CD4-positive, alpha-beta memory T cell (primary cell): ENCODE measurements around the gene CENPK. TPM values are rescaled to one million over a fixed set of nuclear protein-coding genes. Genes with fewer than 3 reads are reported as not detected.
"Not testable (repeated sequence)": the region's sequence is repeated elsewhere in the genome, so short reads cannot be mapped to it uniquely, and the experiment has no call there.

Experiments used
- CTCF ChIA-PET: fragments of 350-600 bp; sonication (Branson Sonifier 250); formaldehyde crosslinking; loops from one replicate; lab custom pipeline; 2021; ENCODE audit warnings: inconsistent platforms; ENCODE audit not compliant: partially characterized antibody; lab: Charles Lee
- POLR2A ChIA-PET: fragments of 350-600 bp; sonication (Branson Sonifier 250); formaldehyde crosslinking; loops from one replicate; lab custom pipeline; 2021; ENCODE audit not compliant: partially characterized antibody; lab: Charles Lee
- DNase-seq, 5 donors: peaks; one replicate each; pipeline versions ENCODE4 v3.0.0 to v3.0.0-alpha.2; 2020 to 2022; ENCODE audit warnings: mixed read lengths in 1 of 5
- H3K27ac ChIP-seq: one replicate; pipeline ENCODE4 v1.7.0; 2013; ENCODE audit warnings: low read depth, low read length
- H3K27me3 ChIP-seq: 2 replicates; pipeline ENCODE4 v1.7.0; 2013; ENCODE audit warnings: mild to moderate bottlenecking, low read length, moderate library complexity; ENCODE audit not compliant: insufficient read depth
- H3K36me3 ChIP-seq: 2 replicates; pipeline ENCODE4 v1.7.0; 2013; ENCODE audit warnings: mild to moderate bottlenecking, low read length, moderate library complexity; ENCODE audit not compliant: insufficient read depth
- H3K4me1 ChIP-seq: 2 replicates; pipeline ENCODE4 v1.7.0; 2013; ENCODE audit warnings: mild to moderate bottlenecking, low read length, moderate library complexity; ENCODE audit not compliant: insufficient read depth
- H3K4me3 ChIP-seq, 2 donors: one replicate each; pipeline ENCODE4 v1.7.0; 2013; ENCODE audit warnings: low read length in 2 of 2, mild to moderate bottlenecking in 1 of 2
- H3K9me3 ChIP-seq, 2 donors: one replicate each; pipeline ENCODE4 v1.7.0; 2013; ENCODE audit warnings: low read length in 2 of 2, control low read depth in 1 of 2; ENCODE audit not compliant: control insufficient read depth in 1 of 2
- H3K27ac Mint-ChIP-seq, 7 donors: one replicate each; pipeline ENCODE4 v1.8.0; 2020 to 2021; ENCODE audit warnings: mixed read lengths in 7 of 7, mild to moderate bottlenecking in 6 of 7, inconsistent platforms in 3 of 7, moderate library complexity in 3 of 7
- H3K27me3 Mint-ChIP-seq, 2 donors: one replicate each; pipeline ENCODE4 v1.8.0; 2020 to 2021; ENCODE audit warnings: mixed read lengths in 2 of 2
- H3K36me3 Mint-ChIP-seq, 2 donors: one replicate each; pipeline ENCODE4 v1.8.0; 2020 to 2021; ENCODE audit warnings: mixed read lengths in 2 of 2, inconsistent platforms in 1 of 2, mild to moderate bottlenecking in 1 of 2
- H3K4me1 Mint-ChIP-seq, 4 donors: one replicate each; pipeline ENCODE4 v1.8.0; 2020 to 2021; ENCODE audit warnings: mixed read lengths in 4 of 4, mild to moderate bottlenecking in 1 of 4
- H3K4me3 Mint-ChIP-seq, 8 donors: one replicate each; pipeline ENCODE4 v1.8.0; 2020 to 2021; ENCODE audit warnings: mixed read lengths in 8 of 8, mild to moderate bottlenecking in 7 of 8, moderate library complexity in 6 of 8, inconsistent platforms in 3 of 8
- H3K9me3 Mint-ChIP-seq, 8 donors: one replicate each; pipeline ENCODE4 v1.8.0; 2020 to 2021; ENCODE audit warnings: mixed read lengths in 8 of 8, mild to moderate bottlenecking in 5 of 8, inconsistent platforms in 3 of 8, moderate library complexity in 1 of 8
- intact Hi-C: fragments of 100-400 bp; cut with micrococcal nuclease; formaldehyde crosslinking; loops from one replicate; pipeline ENCODE4 v1.15.1; 2023
- polyA plus RNA-seq, 2 donors: library from polyadenylated mRNA; unstranded; fragments of 300-500 nt; fragmentation: Illumina TruSeq; gene quantifications; one replicate each; pipeline ENCODE4 v1.2.3, GENCODE V29; 2021
- total RNA-seq, 2 experiments: library from RNA; stranded (reverse); gene quantifications; one replicate each; pipeline ENCODE4 v1.2.3, GENCODE V29; 2021

The CENPK gene
- total and polyA plus RNA-seq, 4 experiments from 2014 or later: 6.7 to 30.7 (median 14.5) TPM

GRCh38 chr5:65512170-65512937 is 50.6 kb downstream of the CENPK start:
- Mint-ChIP-seq H3K27ac (no peak overlapping the region), H3K36me3 (peaks cover 0 to 8% of the 10 kb centered on the region in 2 donors), H3K4me3 (no peak overlapping the region), H3K27me3 (no peaks in the 10 kb centered on the region), H3K4me1 (peaks cover 0 to 2% (median 0%) of the 10 kb centered on the region in 4 donors), H3K9me3 (peaks cover 0 to 1% (median 0%) of the 10 kb centered on the region in 8 donors)
- Histone ChIP-seq H3K9me3 (no peaks in the 10 kb centered on the region), H3K36me3 (no peaks in the 10 kb centered on the region), H3K27ac (no peak overlapping the region), H3K27me3 (no peaks in the 10 kb centered on the region), H3K4me1 (no peaks in the 10 kb centered on the region), H3K4me3 (no peak overlapping the region)
- no peak for DNase-seq
- POLR2A ChIA-PET: no interaction called here
- intact Hi-C loops: no loop called here
- CTCF ChIA-PET: no interaction called here

GRCh38 chr5:65508978-65509377 is 54.0 kb downstream of the CENPK start:
- Histone ChIP-seq H3K9me3 (no peaks in the 10 kb centered on the region), H3K36me3 (no peaks in the 10 kb centered on the region), H3K27me3 (no peaks in the 10 kb centered on the region), H3K4me1 (no peaks in the 10 kb centered on the region), H3K27ac (no peak overlapping the region), H3K4me3 (no peak overlapping the region)
- ChIA-PET CTCF (no interaction called here), POLR2A (no interaction called here)
- no peaks in the 10 kb centered on the region for H3K27me3 Mint-ChIP-seq
- intact Hi-C loops: no loop called here
- peaks cover 0 to 2% (median 0%) of the 10 kb centered on the region in 4 donors for H3K4me1 Mint-ChIP-seq
- H3K36me3 Mint-ChIP-seq: no peaks in the 10 kb centered on the region
- peaks cover 0 to 1% (median 0%) of the 10 kb centered on the region in 8 donors for H3K9me3 Mint-ChIP-seq
- no peak overlapping the region for H3K4me3 Mint-ChIP-seq
- no peak for DNase-seq
- H3K27ac Mint-ChIP-seq: no peak overlapping the region

GRCh38 chr5:65506961-65507360 is 56.0 kb downstream of the CENPK start:
- no peaks in the 10 kb centered on the region for H3K4me1 ChIP-seq
- ChIA-PET CTCF (interaction anchor here (0.8 kb wide), 1 partner anchor 23 kb away, joined by 3 read pairs; no protein-coding TSS in a partner anchor), POLR2A (interaction anchor here (0.8 kb wide), 1 partner anchor 15 kb away, joined by 3 read pairs; no protein-coding TSS in a partner anchor)
- H3K4me1 Mint-ChIP-seq: no peaks in the 10 kb centered on the region
- no peaks in the 10 kb centered on the region for H3K36me3 ChIP-seq
- DNase-seq: no peak
- no peak overlapping the region for H3K4me3 Mint-ChIP-seq
- H3K4me3 ChIP-seq: no peak overlapping the region
- no peak overlapping the region for H3K27ac Mint-ChIP-seq
- H3K9me3 Mint-ChIP-seq: peaks cover 0 to 2% (median 0%) of the 10 kb centered on the region in 8 donors
- H3K9me3 ChIP-seq: no peaks in the 10 kb centered on the region
- H3K27me3 ChIP-seq: no peaks in the 10 kb centered on the region
- intact Hi-C loops: no loop called here
- peaks cover 0 to 3% of the 10 kb centered on the region in 2 donors for H3K36me3 Mint-ChIP-seq
- H3K27me3 Mint-ChIP-seq: no peaks in the 10 kb centered on the region
- H3K27ac ChIP-seq: no peak overlapping the region

GRCh38 chr5:65489119-65489518 is 73.8 kb downstream of the CENPK start:
- H3K9me3 ChIP-seq: no peaks in the 10 kb centered on the region
- no peak overlapping the region for H3K27ac ChIP-seq
- no peaks in the 10 kb centered on the region for H3K27me3 ChIP-seq
- CTCF ChIA-PET: no interaction called here
- Mint-ChIP-seq H3K27ac (peak overlapping the region in 1 of 7 donors; percentile 28), H3K36me3 (no peaks in the 10 kb centered on the region), H3K4me1 (no peaks in the 10 kb centered on the region), H3K4me3 (no peak overlapping the region), H3K27me3 (no peaks in the 10 kb centered on the region), H3K9me3 (no peaks in the 10 kb centered on the region)
- no peaks in the 10 kb centered on the region for H3K36me3 ChIP-seq
- H3K4me3 ChIP-seq: no peak overlapping the region
- no peak for DNase-seq
- POLR2A ChIA-PET: no interaction called here
- intact Hi-C loops: no loop called here
- H3K4me1 ChIP-seq: no peaks in the 10 kb centered on the region

- DNase-seq, H3K27me3 ChIP-seq, H3K27ac Mint-ChIP-seq, intact Hi-C loops, H3K9me3 Mint-ChIP-seq, H3K36me3 Mint-ChIP-seq, H3K4me3 Mint-ChIP-seq, POLR2A ChIA-PET, H3K4me1 Mint-ChIP-seq, H3K27ac ChIP-seq, H3K27me3 Mint-ChIP-seq, H3K9me3 ChIP-seq, H3K36me3 ChIP-seq, H3K4me1 ChIP-seq, H3K4me3 ChIP-seq: not testable (repeated sequence)
- CTCF ChIA-PET: interaction anchor here (0.6 to 1.0 kb wide), 2 partner anchors 26 to 678 kb away, joined by 3 read pairs; no protein-coding TSS in a partner anchor
Observed at GRCh38 chr5:65488038-65488687, 74.8 kb downstream of the CENPK start.

- H3K9me3 ChIP-seq, H3K27me3 Mint-ChIP-seq, H3K4me3 ChIP-seq, DNase-seq, H3K9me3 Mint-ChIP-seq, H3K27ac ChIP-seq, H3K27me3 ChIP-seq, intact Hi-C loops, H3K4me3 Mint-ChIP-seq, H3K36me3 Mint-ChIP-seq, H3K4me1 ChIP-seq, POLR2A ChIA-PET, H3K36me3 ChIP-seq: not testable (repeated sequence)
- peak overlapping the region in 1 of 7 donors; percentile 42 for H3K27ac Mint-ChIP-seq
- H3K4me1 Mint-ChIP-seq: peaks cover 4 to 17% (median 5%) of the 10 kb centered on the region in 4 donors
- CTCF ChIA-PET: interaction anchor here (0.6 to 1.6 kb wide), 5 partner anchors 385 to 1524 kb away, joined by 3 to 6 read pairs (median 4); no protein-coding TSS in a partner anchor
Observed at GRCh38 chr5:65486803-65487202, 76.2 kb downstream of the CENPK start.

GRCh38 chr5:65485405-65485804 is 77.6 kb downstream of the CENPK start:
- peaks cover 20% of the 10 kb centered on the region for H3K4me1 ChIP-seq
- intact Hi-C loops: no loop called here
- H3K9me3 Mint-ChIP-seq: no peaks in the 10 kb centered on the region
- H3K9me3 ChIP-seq: no peaks in the 10 kb centered on the region
- H3K36me3 ChIP-seq: no peaks in the 10 kb centered on the region
- H3K27me3 Mint-ChIP-seq: peaks cover 0 to 3% of the 10 kb centered on the region in 2 donors
- no peak overlapping the region for H3K4me3 Mint-ChIP-seq
- H3K27me3 ChIP-seq: peaks cover 3% of the 10 kb centered on the region
- ChIA-PET CTCF (interaction anchor here (0.7 to 5.5 kb wide), 7 partner anchors 383 to 701 kb away, joined by 3 to 57 read pairs (median 6); no protein-coding TSS in a partner anchor), POLR2A (no interaction called here)
- H3K36me3 Mint-ChIP-seq: peaks cover 0 to 14% of the 10 kb centered on the region in 2 donors
- peaks cover 5 to 22% (median 8%) of the 10 kb centered on the region in 4 donors for H3K4me1 Mint-ChIP-seq
- no peak overlapping the region for H3K27ac ChIP-seq
- peak in 1 of 5 donors; percentile 31 for DNase-seq
- H3K27ac Mint-ChIP-seq: no peak overlapping the region
- H3K4me3 ChIP-seq: no peak overlapping the region
